K562 (cell line): ENCODE data around the gene NECAB2.

Source experiments
- BCL6 ChIP-seq: fragments of 250-450 bp; sonication (Bioruptor Pico); IDR thresholded peaks from 2 replicates; pipeline ENCODE4 v1.4.0; 2020
- FOS ChIP-seq: IDR thresholded peaks from 3 replicates; pipeline ENCODE4 v1.6.1; 2011; ENCODE audit not compliant: insufficient read length; ENCODE audit errors: extremely low read depth
- NEUROD1 ChIP-seq: fragments of 150-350 bp; IDR thresholded peaks from 2 replicates; pipeline ENCODE4 v1.6.1; 2014; ENCODE audit warnings: borderline replicate concordance, low read length, low read depth; ENCODE audit not compliant: partially characterized antibody
- PRMT5 ChIP-seq: sonication (generic); formaldehyde crosslinking; IDR thresholded peaks from 2 replicates; pipeline ENCODE4 v1.5.0; 2020; ENCODE audit warnings: missing genetic modification reagents
- RAD21 ChIP-seq, 2 experiments: fragments of 250-450 bp in 1 of 2; fragments of 450-650 bp in 1 of 2; sonication (Bioruptor Pico) in 1 of 2; formaldehyde crosslinking in 1 of 2; IDR thresholded peaks in 1 of 2; conservative IDR thresholded peaks in 1 of 2; 2 replicates each; pipeline versions ENCODE4 v1.4.0 to v1.8.0; 2020 to 2022; ENCODE audit warnings: mild to moderate bottlenecking in 2 of 2, moderate library complexity in 1 of 2
- SAFB2 ChIP-seq: fragments of 200-400 bp; formaldehyde crosslinking; IDR thresholded peaks from 2 replicates; pipeline ENCODE4 v1.6.1; 2018; ENCODE audit warnings: borderline replicate concordance, low read length, low read depth, moderate library complexity; ENCODE audit not compliant: severe bottlenecking
- SMAD4 ChIP-seq: fragments of 250-450 bp; sonication (Bioruptor Pico); conservative IDR thresholded peaks from 2 replicates; pipeline ENCODE4 v1.8.0; 2021; ENCODE audit warnings: inconsistent platforms, mild to moderate bottlenecking, moderate library complexity
- SMARCB1 ChIP-seq: IDR thresholded peaks from 2 replicates; pipeline ENCODE4 v1.6.1; 2011; ENCODE audit warnings: improper control_type of control experiment, low read depth; ENCODE audit not compliant: insufficient read length
- YBX1 ChIP-seq: fragments of 450-650 bp; IDR thresholded peaks from 2 replicates; pipeline ENCODE4 v1.7.1; 2016; ENCODE audit warnings: mild to moderate bottlenecking
- ZC3H4 ChIP-seq: sonication (generic); formaldehyde crosslinking; IDR thresholded peaks from 2 replicates; pipeline ENCODE4 v1.9.0; 2021; ENCODE audit warnings: missing genetic modification reagents, borderline replicate concordance
- ZNF77 ChIP-seq: fragments of 250-450 bp; sonication (Bioruptor Pico); IDR thresholded peaks from 2 replicates; pipeline ENCODE4 v1.5.0; 2020
- TF ChIP-seq, protein P1 (sequence below), 3 experiments: IDR thresholded peaks in 2 of 3; conservative IDR thresholded peaks in 1 of 3; 2 replicates each; pipeline ENCODE4 v1.5.1; 2011 to 2012; ENCODE audit warnings: low read length in 3 of 3, mild to moderate bottlenecking in 3 of 3, control low read depth in 2 of 3, improper control_type of control experiment in 1 of 3, inconsistent platforms in 1 of 3, low read depth in 1 of 3, mixed read lengths in 1 of 3, moderate library complexity in 1 of 3; ENCODE audit not compliant: insufficient read depth in 2 of 3

DNA sequence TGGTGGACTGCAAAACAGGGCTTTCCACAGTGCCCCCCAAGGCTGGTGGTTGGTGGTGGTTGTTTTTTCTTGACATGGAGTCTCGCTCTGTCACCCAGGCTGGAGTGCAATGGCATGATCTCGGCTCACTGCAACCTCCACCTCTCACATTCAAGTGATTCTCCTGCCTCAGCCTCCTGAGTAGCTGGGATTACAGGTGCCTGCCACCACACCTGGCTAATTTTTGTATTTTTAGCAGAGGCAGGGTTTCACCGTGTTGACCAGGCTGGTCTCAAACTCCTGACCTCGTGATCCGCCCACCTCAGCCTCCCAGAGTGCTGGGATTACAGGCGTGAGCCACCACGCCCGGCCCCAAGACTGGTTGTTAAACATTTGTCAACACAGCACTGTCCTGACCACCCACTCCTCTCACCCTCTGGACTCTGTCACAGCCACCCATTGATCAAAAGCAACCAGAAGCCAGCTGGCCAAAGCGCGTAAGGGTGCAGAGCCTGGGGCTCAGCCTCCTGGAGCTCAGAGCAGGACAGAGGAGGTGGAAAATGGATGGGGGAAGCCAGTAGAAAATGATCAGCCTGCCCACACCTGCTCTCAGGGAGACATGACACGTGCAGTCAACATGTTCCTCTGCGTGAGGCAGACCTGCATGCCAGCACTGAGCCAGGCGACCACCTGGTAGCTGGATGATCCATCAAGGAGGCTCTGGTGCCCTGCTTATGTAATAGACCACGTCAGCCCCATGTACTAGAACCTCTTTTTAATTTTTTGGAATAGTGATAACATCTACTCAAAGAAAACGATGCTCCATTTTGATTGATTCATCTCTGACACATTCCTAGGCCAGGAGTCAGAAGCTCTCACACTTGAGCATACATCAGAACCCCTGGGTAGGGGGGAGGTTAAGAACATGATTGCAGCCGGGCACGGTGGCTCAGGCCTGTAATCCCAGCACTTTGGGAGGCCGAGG, 29.8 kb upstream of the NECAB2 start:
- no peak for TF ChIP-seq PRMT5 (CRISPR knock-in tag)
- TF ChIP-seq NEUROD1, result no peak
- TF ChIP-seq SAFB2, result no peak
- no peak for TF ChIP-seq RAD21 (CRISPR knock-in tag; conservative IDR thresholded peaks at IDR 0.05 in 1 of 2, IDR thresholded peaks at IDR 0.05 in 1 of 2)
- TF ChIP-seq ZNF77, result no peak
- TF ChIP-seq BCL6 (CRISPR knock-in tag), result no peak
- no peak for TF ChIP-seq SMAD4 (CRISPR knock-in tag)
- TF ChIP-seq, protein P1, sequence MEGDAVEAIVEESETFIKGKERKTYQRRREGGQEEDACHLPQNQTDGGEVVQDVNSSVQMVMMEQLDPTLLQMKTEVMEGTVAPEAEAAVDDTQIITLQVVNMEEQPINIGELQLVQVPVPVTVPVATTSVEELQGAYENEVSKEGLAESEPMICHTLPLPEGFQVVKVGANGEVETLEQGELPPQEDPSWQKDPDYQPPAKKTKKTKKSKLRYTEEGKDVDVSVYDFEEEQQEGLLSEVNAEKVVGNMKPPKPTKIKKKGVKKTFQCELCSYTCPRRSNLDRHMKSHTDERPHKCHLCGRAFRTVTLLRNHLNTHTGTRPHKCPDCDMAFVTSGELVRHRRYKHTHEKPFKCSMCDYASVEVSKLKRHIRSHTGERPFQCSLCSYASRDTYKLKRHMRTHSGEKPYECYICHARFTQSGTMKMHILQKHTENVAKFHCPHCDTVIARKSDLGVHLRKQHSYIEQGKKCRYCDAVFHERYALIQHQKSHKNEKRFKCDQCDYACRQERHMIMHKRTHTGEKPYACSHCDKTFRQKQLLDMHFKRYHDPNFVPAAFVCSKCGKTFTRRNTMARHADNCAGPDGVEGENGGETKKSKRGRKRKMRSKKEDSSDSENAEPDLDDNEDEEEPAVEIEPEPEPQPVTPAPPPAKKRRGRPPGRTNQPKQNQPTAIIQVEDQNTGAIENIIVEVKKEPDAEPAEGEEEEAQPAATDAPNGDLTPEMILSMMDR (IDR thresholded peaks at IDR 0.05 in 2 of 3, conservative IDR thresholded peaks at IDR 0.05 in 1 of 3; ENCODE audit: insufficient read depth in 2 of 3, low read depth in 1 of 3, low read length in 3 of 3), result no peak
- TF ChIP-seq ZC3H4 (CRISPR knock-in tag), result no peak
- no peak for TF ChIP-seq YBX1
- no peak for TF ChIP-seq SMARCB1
- no peak for TF ChIP-seq FOS
